OCI-LY7 (cell line): ENCODE data around the gene WASF3.

Experiments used
- EZH2phosphoT487 ChIP-seq: fragments of 200-600 bp; sonication (generic); IDR thresholded peaks from 2 replicates; pipeline ENCODE4 v1.6.1; 2018; ENCODE audit warnings: low read depth, borderline replicate concordance, mild to moderate bottlenecking, mixed run types, antibody characterized with exemption, low read length, moderate library complexity, mixed read lengths
- TF ChIP-seq, protein P1 (sequence below): fragments of 200-600 bp; sonication (generic); conservative IDR thresholded peaks from 2 replicates; pipeline ENCODE4 v1.5.1; 2014; ENCODE audit warnings: mild to moderate bottlenecking, antibody characterized with exemption, low read length, moderate library complexity, mixed read lengths

DNA sequence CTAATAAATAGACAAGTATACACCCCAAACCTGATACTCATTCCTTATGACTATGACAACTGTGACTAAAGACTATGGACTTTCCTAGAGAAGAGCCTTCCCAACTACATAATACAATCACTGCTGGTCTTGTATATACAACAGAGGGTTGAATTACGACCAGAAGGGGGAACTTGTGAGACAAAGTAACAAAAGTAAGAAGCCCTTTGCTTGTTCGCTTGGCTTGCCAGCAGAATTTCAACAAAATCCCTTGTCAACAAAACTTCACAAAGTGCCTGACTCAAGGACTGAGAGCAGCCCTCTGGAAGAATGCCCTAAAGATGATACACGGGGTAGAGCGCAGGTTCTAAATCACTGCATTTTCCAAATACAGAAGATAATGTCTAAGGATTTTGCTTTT is 99.4 kb downstream of the WASF3 start:
- TF ChIP-seq, protein P1, sequence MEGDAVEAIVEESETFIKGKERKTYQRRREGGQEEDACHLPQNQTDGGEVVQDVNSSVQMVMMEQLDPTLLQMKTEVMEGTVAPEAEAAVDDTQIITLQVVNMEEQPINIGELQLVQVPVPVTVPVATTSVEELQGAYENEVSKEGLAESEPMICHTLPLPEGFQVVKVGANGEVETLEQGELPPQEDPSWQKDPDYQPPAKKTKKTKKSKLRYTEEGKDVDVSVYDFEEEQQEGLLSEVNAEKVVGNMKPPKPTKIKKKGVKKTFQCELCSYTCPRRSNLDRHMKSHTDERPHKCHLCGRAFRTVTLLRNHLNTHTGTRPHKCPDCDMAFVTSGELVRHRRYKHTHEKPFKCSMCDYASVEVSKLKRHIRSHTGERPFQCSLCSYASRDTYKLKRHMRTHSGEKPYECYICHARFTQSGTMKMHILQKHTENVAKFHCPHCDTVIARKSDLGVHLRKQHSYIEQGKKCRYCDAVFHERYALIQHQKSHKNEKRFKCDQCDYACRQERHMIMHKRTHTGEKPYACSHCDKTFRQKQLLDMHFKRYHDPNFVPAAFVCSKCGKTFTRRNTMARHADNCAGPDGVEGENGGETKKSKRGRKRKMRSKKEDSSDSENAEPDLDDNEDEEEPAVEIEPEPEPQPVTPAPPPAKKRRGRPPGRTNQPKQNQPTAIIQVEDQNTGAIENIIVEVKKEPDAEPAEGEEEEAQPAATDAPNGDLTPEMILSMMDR: peak; percentile 65
- TF ChIP-seq EZH2phosphoT487: no peak
